ENCODE results near the gene CD4.
A peak's percentile ranks its signal among the peaks of the same experiment; 100 is the strongest.
"Not testable (repeated sequence)": the region's sequence is repeated elsewhere in the genome, so short reads cannot be mapped to it uniquely, and the experiment has no call there.

CD4 gene

GRCh38 chr12:6849976-6850560 lies 60.7 kb downstream of the CD4 start:
- no peak for DNase-seq

GRCh38 chr12:6850796-6851152 lies 61.4 kb downstream of the CD4 start:
- DNase-seq, result no peak

- DNase-seq, result peak; percentile 99
Observed at GRCh38 chr12:6851153-6851920, 62.0 kb downstream of the CD4 start, which contains the start of gene CDCA3. CDCA3 (minus strand) TSS chr12:6851286; CDS start chr12:6850952, 334 bp downstream.

- DNase-seq, result peak; percentile 100
Observed at GRCh38 chr12:6851921-6852650, 62.8 kb downstream of the CD4 start, which contains the start of gene USP5. USP5 (plus strand) TSS chr12:6852150; CDS start chr12:6852180, 30 bp downstream.

- DNase-seq, result peak; percentile 58
Observed at GRCh38 chr12:6852651-6853354, 63.5 kb downstream of the CD4 start.

GRCh38 chr12:6853626-6854025 lies 64.3 kb downstream of the CD4 start:
- no peak for DNase-seq

- no peak for DNase-seq
Observed at GRCh38 chr12:6854036-6854435, 64.7 kb downstream of the CD4 start.

GRCh38 chr12:6855322-6855721 lies 66.0 kb downstream of the CD4 start:
- DNase-seq, result no peak

GRCh38 chr12:6858799-6859198 lies 69.5 kb downstream of the CD4 start:
- DNase-seq, result no peak

- no peak for DNase-seq
Observed at GRCh38 chr12:6860116-6860515, 70.8 kb downstream of the CD4 start.

GRCh38 chr12:6860942-6861341 lies 71.6 kb downstream of the CD4 start:
- DNase-seq, result no peak

GRCh38 chr12:6861391-6861790 lies 72.1 kb downstream of the CD4 start:
- DNase-seq, result no peak

GRCh38 chr12:6863033-6863432 lies 73.7 kb downstream of the CD4 start:
- no peak for DNase-seq

- no peak for DNase-seq
Observed at GRCh38 chr12:6863586-6864321, 74.4 kb downstream of the CD4 start.

GRCh38 chr12:6865307-6865706 lies 76.0 kb downstream of the CD4 start:
- DNase-seq, result not testable (repeated sequence)

GRCh38 chr12:6866163-6866919 lies 77.0 kb downstream of the CD4 start:
- no peak for DNase-seq

- no peak for DNase-seq
Observed at GRCh38 chr12:6866920-6867412, 77.6 kb downstream of the CD4 start.

- peak; percentile 77 for DNase-seq
Observed at GRCh38 chr12:6867413-6868210, 78.3 kb downstream of the CD4 start, which contains the start of gene TPI1. TPI1 (plus strand) TSS chr12:6867531; CDS start chr12:6867567, 36 bp downstream.

GRCh38 chr12:6868211-6869048 lies 79.1 kb downstream of the CD4 start:
- DNase-seq, result no peak
